ENCODE measurements around the gene AKAP6.
A peak's percentile ranks its signal among the peaks of the same experiment; 100 is the strongest.

Gene AKAP6

DNA sequence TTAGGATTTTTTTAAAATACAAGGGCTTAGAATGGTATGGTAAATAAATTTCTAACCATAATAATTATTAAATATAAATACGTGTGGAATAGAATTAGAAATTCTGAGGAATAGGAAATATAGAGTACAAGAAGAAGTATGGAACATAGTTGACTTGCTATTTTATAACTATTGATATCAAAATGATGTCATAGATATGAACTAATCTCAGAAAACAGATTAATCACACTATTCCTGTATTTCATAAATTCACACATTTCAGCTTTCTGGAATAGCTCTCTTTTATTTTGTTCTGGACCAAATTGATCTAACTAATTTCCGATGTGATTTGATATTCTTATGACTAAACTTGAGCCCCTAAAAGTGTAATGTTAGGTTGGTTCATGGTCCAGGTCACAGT lies 372.4 kb downstream of the AKAP6 start:
- Histone ChIP-seq H3K27ac (ENCODE audit: low read depth, low read length) (no peak overlapping the region), H3K27me3 (ENCODE audit: insufficient read depth, low read length) (no peaks in the 10 kb centered on the region), H3K36me3 (ENCODE audit: insufficient read depth, low read length) (no peaks in the 10 kb centered on the region), H3K9me3 (ENCODE audit: insufficient read depth, low read depth, low read length) (no peaks in the 10 kb centered on the region), H3K4me1 (ENCODE audit: insufficient read depth, low read length) (peaks cover 21% of the 10 kb centered on the region; the same call in 1 of the 2 replicates), H3K4me3 (ENCODE audit: low read length) (no peak overlapping the region), H3K9ac (ENCODE audit: low read depth, low read length) (no peak overlapping the region)
- 100% methylated on average over 1 of the region's 2 CpGs for WGBS

GRCh38 chr14:32702088-32702487 lies 373.0 kb downstream of the AKAP6 start:
- Histone ChIP-seq H3K36me3 (ENCODE audit: insufficient read depth, low read length) (no peaks in the 10 kb centered on the region), H3K4me3 (ENCODE audit: low read length) (no peak overlapping the region), H3K27me3 (ENCODE audit: insufficient read depth, low read length) (no peaks in the 10 kb centered on the region), H3K4me1 (ENCODE audit: insufficient read depth, low read length) (peaks cover 21% of the 10 kb centered on the region; the same call in 1 of the 2 replicates), H3K27ac (ENCODE audit: low read depth, low read length) (no peak overlapping the region), H3K9me3 (ENCODE audit: insufficient read depth, low read depth, low read length) (no peaks in the 10 kb centered on the region), H3K9ac (ENCODE audit: low read depth, low read length) (no peak overlapping the region)

GRCh38 chr14:32702562-32702961 lies 373.5 kb downstream of the AKAP6 start:
- Histone ChIP-seq H3K4me1 (ENCODE audit: insufficient read depth, low read length) (peaks cover 19% of the 10 kb centered on the region; the same call in 1 of the 2 replicates), H3K36me3 (ENCODE audit: insufficient read depth, low read length) (no peaks in the 10 kb centered on the region), H3K27ac (ENCODE audit: low read depth, low read length) (no peak overlapping the region), H3K4me3 (ENCODE audit: low read length) (no peak overlapping the region), H3K9ac (ENCODE audit: low read depth, low read length) (no peak overlapping the region), H3K9me3 (ENCODE audit: insufficient read depth, low read depth, low read length) (no peaks in the 10 kb centered on the region), H3K27me3 (ENCODE audit: insufficient read depth, low read length) (no peaks in the 10 kb centered on the region)
- WGBS = 33% methylated on average over 8 of the region's 8 CpGs

DNA sequence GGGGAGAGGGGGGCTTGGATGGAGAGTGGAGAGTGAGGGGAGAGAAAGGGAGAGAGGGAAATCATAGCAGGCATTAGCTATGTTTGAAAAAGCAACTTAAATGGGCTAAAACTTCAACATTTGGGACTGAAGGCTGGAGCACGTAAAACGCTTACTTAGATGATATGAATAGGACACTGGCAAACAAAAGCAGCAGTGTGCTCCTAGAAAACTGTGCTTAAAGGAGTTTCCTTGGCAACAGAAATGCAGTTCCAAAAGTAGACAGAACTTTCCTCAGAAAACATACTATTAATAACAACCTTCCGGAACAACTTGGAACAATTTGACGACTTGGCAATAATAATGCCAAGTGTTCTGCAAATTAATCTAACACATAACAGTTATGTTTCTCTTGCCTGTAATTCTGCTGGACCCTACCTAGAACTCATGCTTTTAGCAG lies 374.1 kb downstream of the AKAP6 start:
- Histone ChIP-seq H3K27me3 (ENCODE audit: insufficient read depth, low read length) (no peaks in the 10 kb centered on the region), H3K4me3 (ENCODE audit: low read length) (no peak overlapping the region), H3K9ac (ENCODE audit: low read depth, low read length) (no peak overlapping the region; the same call in 1 of the 2 replicates), H3K36me3 (ENCODE audit: insufficient read depth, low read length) (no peaks in the 10 kb centered on the region), H3K4me1 (ENCODE audit: insufficient read depth, low read length) (peaks cover 15% of the 10 kb centered on the region; the same call in 1 of the 2 replicates), H3K27ac (ENCODE audit: low read depth, low read length) (peak overlapping the region; percentile 14; the same call in 1 of the 2 replicates), H3K9me3 (ENCODE audit: insufficient read depth, low read depth, low read length) (no peaks in the 10 kb centered on the region)
- 90% methylated on average over 4 of the region's 4 CpGs for WGBS

DNA sequence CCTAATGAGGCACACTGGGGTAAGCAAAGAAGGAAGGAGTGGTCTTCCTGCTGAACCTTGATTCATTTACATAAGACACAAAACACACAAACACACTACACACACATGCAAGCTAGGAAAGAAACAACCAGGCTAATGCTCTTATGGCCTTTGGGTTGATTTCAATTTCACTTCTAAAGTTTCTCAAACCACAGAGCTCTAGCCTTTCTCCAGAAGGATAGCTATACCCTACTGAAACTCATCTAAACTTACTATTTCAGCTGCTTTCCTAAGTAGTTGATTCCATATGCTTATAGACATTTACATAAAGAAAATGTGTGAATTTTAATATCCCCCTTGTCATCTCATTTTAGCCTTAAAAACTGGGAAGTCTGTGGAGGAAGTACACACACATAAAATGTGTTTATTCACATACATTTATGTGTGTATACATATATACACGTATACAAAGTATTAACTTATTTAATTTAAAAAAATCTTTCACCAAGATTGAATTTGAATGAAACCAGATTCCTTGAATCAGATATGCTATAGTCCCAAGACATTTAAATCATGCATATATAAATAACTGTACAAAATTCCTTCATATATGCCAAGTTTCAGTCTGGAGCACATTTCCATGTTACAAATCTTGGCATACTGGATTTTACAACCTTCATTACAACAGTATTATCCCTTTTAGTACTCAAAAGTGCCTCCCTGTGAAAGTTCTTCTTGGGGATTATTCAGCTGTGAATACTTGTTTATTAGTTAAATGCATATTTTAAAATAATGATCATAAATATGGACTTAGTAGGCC lies 377.8 kb downstream of the AKAP6 start:
- no CpG with 5 or more reads among the region's 1 CpG for WGBS

GRCh38 chr14:32707742-32708500 lies 378.8 kb downstream of the AKAP6 start:
- Histone ChIP-seq H3K36me3 (ENCODE audit: insufficient read depth, low read length) (no peaks in the 10 kb centered on the region), H3K27ac (ENCODE audit: low read depth, low read length) (no peak overlapping the region), H3K9me3 (ENCODE audit: insufficient read depth, low read depth, low read length) (no peaks in the 10 kb centered on the region), H3K4me1 (ENCODE audit: insufficient read depth, low read length) (peaks cover 17% of the 10 kb centered on the region; the same call in 1 of the 2 replicates), H3K27me3 (ENCODE audit: insufficient read depth, low read length) (no peaks in the 10 kb centered on the region), H3K9ac (ENCODE audit: low read depth, low read length) (no peak overlapping the region), H3K4me3 (ENCODE audit: low read length) (no peak overlapping the region)
- WGBS = 93% methylated on average over 5 of the region's 5 CpGs

More for the DNA sequence above, 377.8 kb downstream of the AKAP6 start:
- Histone ChIP-seq H3K36me3 (ENCODE audit: insufficient read depth, low read length) (no peaks in the 10 kb centered on the region), H3K27me3 (ENCODE audit: insufficient read depth, low read length) (no peaks in the 10 kb centered on the region), H3K4me3 (ENCODE audit: low read length) (no peak overlapping the region), H3K9me3 (ENCODE audit: insufficient read depth, low read depth, low read length) (no peaks in the 10 kb centered on the region), H3K27ac (ENCODE audit: low read depth, low read length) (no peak overlapping the region), H3K4me1 (ENCODE audit: insufficient read depth, low read length) (peaks cover 23% of the 10 kb centered on the region; the same call in 1 of the 2 replicates), H3K9ac (ENCODE audit: low read depth, low read length) (no peak overlapping the region)

DNA sequence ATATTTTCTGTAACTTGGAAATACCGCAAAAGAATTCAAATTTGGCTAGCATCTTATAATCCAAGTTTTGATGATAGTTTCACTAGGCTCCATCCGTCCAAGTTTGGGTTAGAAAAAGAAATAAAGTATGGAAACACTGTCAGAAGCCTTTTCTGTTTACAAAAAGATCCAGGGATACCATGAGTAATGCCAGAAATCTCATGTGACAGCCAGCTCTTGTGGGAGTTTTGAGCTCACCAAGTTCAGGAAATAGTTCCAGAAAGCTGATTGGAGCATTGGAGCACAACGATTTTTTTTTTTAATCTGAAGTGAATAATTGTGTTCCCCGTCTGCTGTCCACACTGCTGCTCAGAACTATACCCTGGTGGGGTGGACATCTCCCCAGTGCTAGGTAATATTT lies 379.9 kb downstream of the AKAP6 start:
- H3K4me3 ChIP-seq (ENCODE audit: low read length) = no peak overlapping the region
- no peaks in the 10 kb centered on the region for H3K9me3 ChIP-seq (ENCODE audit: insufficient read depth, low read depth, low read length)
- no peaks in the 10 kb centered on the region for H3K36me3 ChIP-seq (ENCODE audit: insufficient read depth, low read length)
- peaks cover 10% of the 10 kb centered on the region; the same call in 1 of the 2 replicates for H3K4me1 ChIP-seq (ENCODE audit: insufficient read depth, low read length)
- H3K27me3 ChIP-seq (ENCODE audit: insufficient read depth, low read length) = no peaks in the 10 kb centered on the region
- H3K27ac ChIP-seq (ENCODE audit: low read depth, low read length) = no peak overlapping the region
- no peak overlapping the region for H3K9ac ChIP-seq (ENCODE audit: low read depth, low read length)
- WGBS = 89% methylated on average over 4 of the region's 4 CpGs

DNA sequence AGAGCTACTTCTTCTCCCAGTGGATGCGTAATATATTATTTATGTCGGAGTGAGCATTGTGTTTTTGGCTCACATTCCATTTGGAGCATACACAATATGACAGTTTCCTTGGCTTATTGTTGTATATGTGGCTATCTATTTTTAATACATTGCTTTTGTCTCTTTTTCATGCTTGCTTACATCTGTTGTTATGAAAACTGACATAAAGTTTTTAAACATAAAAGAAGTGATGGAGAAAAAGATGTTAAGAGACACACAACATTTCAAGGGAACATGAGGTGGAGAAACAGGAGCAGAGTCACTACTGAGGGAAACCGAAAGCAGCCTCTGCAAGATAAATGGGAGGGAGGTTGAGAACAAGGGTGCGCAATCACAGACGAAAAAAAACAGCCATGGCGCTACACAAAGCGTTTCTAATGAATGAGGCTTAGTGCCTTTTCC lies 381.2 kb downstream of the AKAP6 start:
- peaks cover 10% of the 10 kb centered on the region; the same call in 1 of the 2 replicates for H3K4me1 ChIP-seq (ENCODE audit: insufficient read depth, low read length)
- no peaks in the 10 kb centered on the region for H3K9me3 ChIP-seq (ENCODE audit: insufficient read depth, low read depth, low read length)
- no peaks in the 10 kb centered on the region for H3K27me3 ChIP-seq (ENCODE audit: insufficient read depth, low read length)
- no peak overlapping the region for H3K4me3 ChIP-seq (ENCODE audit: low read length)
- H3K27ac ChIP-seq (ENCODE audit: low read depth, low read length) = no peak overlapping the region
- H3K36me3 ChIP-seq (ENCODE audit: insufficient read depth, low read length) = no peaks in the 10 kb centered on the region
- 93% methylated on average over 6 of the region's 7 CpGs for WGBS
- no peak overlapping the region for H3K9ac ChIP-seq (ENCODE audit: low read depth, low read length)

DNA sequence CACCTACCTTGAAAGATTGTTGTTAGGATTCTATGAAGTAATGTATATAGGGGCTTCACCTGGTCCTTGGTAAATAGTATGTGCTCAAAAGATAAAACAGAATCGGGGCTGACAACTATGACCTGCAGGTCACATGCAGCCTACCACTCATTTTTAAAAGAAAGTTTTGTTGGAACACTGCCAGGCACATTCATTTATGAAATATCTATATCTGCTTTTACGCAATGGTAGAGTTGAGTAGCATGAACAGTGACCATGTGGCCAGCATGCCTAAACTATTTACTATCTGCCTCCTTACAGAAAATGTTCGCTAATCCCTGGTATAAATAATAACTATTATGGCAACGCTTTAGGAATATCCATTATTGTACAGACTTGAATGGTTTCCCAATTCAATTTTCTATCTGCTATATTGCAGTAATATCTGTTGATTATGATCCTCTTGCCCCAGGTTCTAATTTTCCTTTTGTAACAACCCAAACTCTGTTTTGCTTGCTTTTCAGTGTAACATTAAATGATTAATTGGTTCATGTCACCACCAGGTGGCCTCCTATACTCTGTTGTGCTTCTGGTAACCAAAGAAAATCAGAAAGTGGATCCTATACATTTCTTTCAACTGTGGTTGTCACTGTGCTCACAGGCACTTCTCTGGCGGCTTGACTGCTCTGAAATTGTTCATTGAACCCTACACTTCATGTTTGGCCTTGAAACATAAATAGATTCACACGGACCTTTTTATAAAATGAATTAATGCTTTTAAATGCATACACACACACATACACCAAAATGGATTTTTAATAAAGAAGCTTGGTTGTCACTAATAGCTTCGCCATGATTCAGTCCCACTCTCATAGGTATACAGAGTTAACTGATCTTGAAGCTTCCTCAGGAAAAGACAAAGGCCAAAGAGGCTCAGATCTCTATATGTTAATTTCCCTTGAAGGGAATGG lies 381.9 kb downstream of the AKAP6 start:
- Histone ChIP-seq H3K9ac (ENCODE audit: low read depth, low read length) (no peak overlapping the region), H3K9me3 (ENCODE audit: insufficient read depth, low read depth, low read length) (no peaks in the 10 kb centered on the region), H3K27me3 (ENCODE audit: insufficient read depth, low read length) (no peaks in the 10 kb centered on the region), H3K27ac (ENCODE audit: low read depth, low read length) (no peak overlapping the region), H3K4me1 (ENCODE audit: insufficient read depth, low read length) (peaks cover 10% of the 10 kb centered on the region; the same call in 1 of the 2 replicates), H3K4me3 (ENCODE audit: low read length) (no peak overlapping the region), H3K36me3 (ENCODE audit: insufficient read depth, low read length) (no peaks in the 10 kb centered on the region)
- WGBS = 42% methylated on average over 5 of the region's 7 CpGs

GRCh38 chr14:32713856-32714255 lies 384.8 kb downstream of the AKAP6 start:
- Histone ChIP-seq H3K9me3 (ENCODE audit: insufficient read depth, low read depth, low read length) (no peaks in the 10 kb centered on the region), H3K4me1 (ENCODE audit: insufficient read depth, low read length) (peaks cover 10% of the 10 kb centered on the region; the same call in 1 of the 2 replicates), H3K27ac (ENCODE audit: low read depth, low read length) (no peak overlapping the region), H3K9ac (ENCODE audit: low read depth, low read length) (no peak overlapping the region), H3K27me3 (ENCODE audit: insufficient read depth, low read length) (no peaks in the 10 kb centered on the region), H3K36me3 (ENCODE audit: insufficient read depth, low read length) (no peaks in the 10 kb centered on the region), H3K4me3 (ENCODE audit: low read length) (no peak overlapping the region)
- WGBS = 96% methylated on average over 2 of the region's 3 CpGs

Measured in HUES64 (cell line).